MG63 (cell line): ENCODE results near the gene CFAP61. TPM values are rescaled to one million over a fixed set of nuclear protein-coding genes. Genes with fewer than 3 reads are reported as not detected.

Source experiments
- DNase-seq: peaks from one replicate; pipeline ENCODE4 v3.0.0-alpha.2; 2020
- H3K27me3 ChIP-seq: fragments of 250-450 bp; sonication (Bioruptor Pico); 2 replicates; pipeline ENCODE4 v1.5.1; 2020; ENCODE audit warnings: mild to moderate bottlenecking, moderate library complexity
- H3K36me3 ChIP-seq: fragments of 250-450 bp; sonication (Bioruptor Pico); 2 replicates; pipeline ENCODE4 v1.5.1; 2020; ENCODE audit warnings: mild to moderate bottlenecking, moderate library complexity
- H3K4me3 ChIP-seq: fragments of 250-450 bp; sonication (Bioruptor Pico); 2 replicates; pipeline ENCODE4 v1.5.1; 2020; ENCODE audit warnings: mild to moderate bottlenecking, moderate library complexity
- H3K9me3 ChIP-seq: fragments of 250-450 bp; sonication (Bioruptor Pico); 2 replicates; pipeline ENCODE4 v1.5.1; 2020; ENCODE audit warnings: mild to moderate bottlenecking, moderate library complexity
- total RNA-seq: library from RNA; depleted of rRNA; stranded (reverse); fragments of >200 nt; shearing (Covaris generic); gene quantifications from 2 replicates; pipeline ENCODE4 v1.2.3, GENCODE V29; 2014; ENCODE audit warnings: low replicate concordance

The CFAP61 gene
- total RNA-seq, 1 experiment from 2014 or later = not detected

GRCh38 chr20:20073801-20074371, 21.6 kb downstream of the CFAP61 start:
- no peak for DNase-seq
- Histone ChIP-seq H3K27me3 (no peaks in the 10 kb centered on the region), H3K4me3 (no peak overlapping the region), H3K36me3 (no peaks in the 10 kb centered on the region), H3K9me3 (no peaks in the 10 kb centered on the region)

GRCh38 chr20:20075032-20075431, 22.7 kb downstream of the CFAP61 start:
- Histone ChIP-seq H3K9me3 (no peaks in the 10 kb centered on the region), H3K36me3 (no peaks in the 10 kb centered on the region), H3K27me3 (no peaks in the 10 kb centered on the region), H3K4me3 (no peak overlapping the region)
- DNase-seq = no peak

- H3K27me3 ChIP-seq = no peaks in the 10 kb centered on the region
- peak; percentile 48 for DNase-seq
These were observed 24.1 kb downstream of the CFAP61 start for GRCh38 chr20:20076297-20077065.

GRCh38 chr20:20078041-20078440, 25.7 kb downstream of the CFAP61 start:
- Histone ChIP-seq H3K9me3 (no peaks in the 10 kb centered on the region), H3K27me3 (no peaks in the 10 kb centered on the region), H3K36me3 (no peaks in the 10 kb centered on the region), H3K4me3 (no peak overlapping the region)
- DNase-seq = no peak

More at GRCh38 chr20:20076297-20077065, 24.1 kb downstream of the CFAP61 start:
- H3K9me3 ChIP-seq = no peaks in the 10 kb centered on the region
- no peaks in the 10 kb centered on the region for H3K36me3 ChIP-seq
- no peak overlapping the region for H3K4me3 ChIP-seq

GRCh38 chr20:20079102-20079784, 26.9 kb downstream of the CFAP61 start:
- no peaks in the 10 kb centered on the region for H3K27me3 ChIP-seq
- no peak overlapping the region for H3K4me3 ChIP-seq
- no peaks in the 10 kb centered on the region for H3K9me3 ChIP-seq
- no peaks in the 10 kb centered on the region for H3K36me3 ChIP-seq
- no peak for DNase-seq

- Histone ChIP-seq H3K27me3 (no peaks in the 10 kb centered on the region), H3K4me3 (no peak overlapping the region), H3K9me3 (no peaks in the 10 kb centered on the region), H3K36me3 (no peaks in the 10 kb centered on the region)
- no peak for DNase-seq
These were observed 31.5 kb downstream of the CFAP61 start for GRCh38 chr20:20083807-20084206.

- H3K4me3 ChIP-seq = no peak overlapping the region
- no peaks in the 10 kb centered on the region for H3K9me3 ChIP-seq
- no peaks in the 10 kb centered on the region for H3K27me3 ChIP-seq
- DNase-seq = no peak
- H3K36me3 ChIP-seq = no peaks in the 10 kb centered on the region
These were observed 32.0 kb downstream of the CFAP61 start for GRCh38 chr20:20084296-20084752.

- DNase-seq = no peak
- Histone ChIP-seq H3K36me3 (no peaks in the 10 kb centered on the region), H3K4me3 (no peak overlapping the region), H3K9me3 (no peaks in the 10 kb centered on the region), H3K27me3 (no peaks in the 10 kb centered on the region)
These were observed 32.7 kb downstream of the CFAP61 start for GRCh38 chr20:20085071-20085470.

GRCh38 chr20:20085812-20086211, 33.5 kb downstream of the CFAP61 start:
- DNase-seq = no peak
- H3K9me3 ChIP-seq = no peaks in the 10 kb centered on the region
- no peaks in the 10 kb centered on the region for H3K36me3 ChIP-seq
- no peak overlapping the region for H3K4me3 ChIP-seq
- H3K27me3 ChIP-seq = no peaks in the 10 kb centered on the region

GRCh38 chr20:20089018-20089417, 36.7 kb downstream of the CFAP61 start:
- no peaks in the 10 kb centered on the region for H3K9me3 ChIP-seq
- H3K36me3 ChIP-seq = no peaks in the 10 kb centered on the region
- H3K27me3 ChIP-seq = no peaks in the 10 kb centered on the region
- no peak for DNase-seq
- no peak overlapping the region for H3K4me3 ChIP-seq

- Histone ChIP-seq H3K36me3 (no peaks in the 10 kb centered on the region), H3K27me3 (no peaks in the 10 kb centered on the region), H3K4me3 (no peak overlapping the region), H3K9me3 (no peaks in the 10 kb centered on the region)
- DNase-seq = no peak
These were observed 37.6 kb downstream of the CFAP61 start for GRCh38 chr20:20089939-20090338.

- no peaks in the 10 kb centered on the region for H3K36me3 ChIP-seq
- H3K27me3 ChIP-seq = no peaks in the 10 kb centered on the region
- no peak for DNase-seq
- no peak overlapping the region for H3K4me3 ChIP-seq
- H3K9me3 ChIP-seq = no peaks in the 10 kb centered on the region
These were observed 40.5 kb downstream of the CFAP61 start for GRCh38 chr20:20092827-20093226.

- H3K36me3 ChIP-seq = no peaks in the 10 kb centered on the region
- no peak overlapping the region for H3K4me3 ChIP-seq
- no peaks in the 10 kb centered on the region for H3K9me3 ChIP-seq
- no peak for DNase-seq
- no peaks in the 10 kb centered on the region for H3K27me3 ChIP-seq
These were observed 42.1 kb downstream of the CFAP61 start for GRCh38 chr20:20094410-20094809.

- no peak for DNase-seq
- H3K9me3 ChIP-seq = no peaks in the 10 kb centered on the region
- no peaks in the 10 kb centered on the region for H3K27me3 ChIP-seq
- no peak overlapping the region for H3K4me3 ChIP-seq
- H3K36me3 ChIP-seq = no peaks in the 10 kb centered on the region
These were observed 43.0 kb downstream of the CFAP61 start for GRCh38 chr20:20095114-20095872.

GRCh38 chr20:20096421-20096820, 44.1 kb downstream of the CFAP61 start:
- Histone ChIP-seq H3K27me3 (no peaks in the 10 kb centered on the region), H3K36me3 (no peaks in the 10 kb centered on the region), H3K4me3 (no peak overlapping the region), H3K9me3 (no peaks in the 10 kb centered on the region)
- DNase-seq = no peak

GRCh38 chr20:20100881-20101280, 48.5 kb downstream of the CFAP61 start:
- no peaks in the 10 kb centered on the region for H3K36me3 ChIP-seq
- DNase-seq = no peak
- H3K9me3 ChIP-seq = no peaks in the 10 kb centered on the region
- H3K27me3 ChIP-seq = no peaks in the 10 kb centered on the region
- H3K4me3 ChIP-seq = no peak overlapping the region

GRCh38 chr20:20102163-20102562, 49.8 kb downstream of the CFAP61 start:
- no peaks in the 10 kb centered on the region for H3K27me3 ChIP-seq
- no peaks in the 10 kb centered on the region for H3K9me3 ChIP-seq
- no peak for DNase-seq
- H3K36me3 ChIP-seq = no peaks in the 10 kb centered on the region
- H3K4me3 ChIP-seq = no peak overlapping the region
